Measurements from ENCODE around the gene TRPM6. TPM values are rescaled to one million over a fixed set of nuclear protein-coding genes. Genes with fewer than 3 reads are reported as not detected.

TRPM6 gene
- total RNA-seq, 1 experiment from 2014 or later: 0.57 TPM

DNA sequence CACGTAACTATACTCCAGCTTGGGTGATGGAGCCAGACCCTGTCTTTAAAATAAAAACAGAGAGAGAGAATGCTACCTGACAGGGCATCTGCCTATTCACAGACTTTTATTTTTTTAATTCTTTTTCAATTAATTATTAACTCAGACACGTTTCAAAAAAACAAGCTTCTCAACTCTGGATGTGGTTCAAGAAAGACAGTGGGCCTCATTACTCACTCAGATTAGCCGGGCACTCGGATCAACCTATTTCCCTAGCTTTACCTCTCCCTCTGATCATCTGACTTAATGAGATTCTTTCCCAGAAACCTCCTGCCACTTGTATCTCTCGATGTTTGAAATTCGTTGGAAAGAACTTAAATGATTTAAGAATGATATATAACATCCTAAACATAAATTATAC, 134.1 kb downstream of the TRPM6 start:
- H3K4ac ChIP-seq (ENCODE audit: low read depth, low read length): no peak overlapping the region
- no peak overlapping the region for H2BK120ac ChIP-seq (ENCODE audit: low read depth, low read length, poor library complexity, severe bottlenecking)
- no peak overlapping the region for H3K56ac ChIP-seq (ENCODE audit: insufficient read length, low read depth, low read length)
- H3K79me1 ChIP-seq (ENCODE audit: insufficient read depth, low read depth, low read length, poor library complexity, severe bottlenecking): no peaks in the 10 kb centered on the region
- no peak overlapping the region for H3K9ac ChIP-seq (ENCODE audit: extremely low read depth, insufficient read length, low read length)
- H3K14ac ChIP-seq (ENCODE audit: insufficient read depth, low read length): no peak overlapping the region
- H3K27ac ChIP-seq (ENCODE audit: insufficient read length, low read depth, low read length): no peak overlapping the region
- no peak overlapping the region for H4K8ac ChIP-seq (replicated peaks; ENCODE audit: insufficient read length, low read depth, low read length)
- H3K9me3 ChIP-seq (ENCODE audit: control insufficient read depth, low read depth, low read length): no peaks in the 10 kb centered on the region
- H2BK12ac ChIP-seq (ENCODE audit: insufficient read length, low read depth, low read length): no peak overlapping the region
- H3K27ac Mint-ChIP-seq: peak overlapping the region in 1 of 3 experiments; percentile 66; a peak in 1 of 7 replicates
- H2AFZ ChIP-seq (ENCODE audit: low read length): no peak overlapping the region
- no peaks in the 10 kb centered on the region for H4K20me1 ChIP-seq (ENCODE audit: control insufficient read depth, insufficient read depth, insufficient read length)
- no peak for DNase-seq
- H3K27me3 ChIP-seq (ENCODE audit: insufficient read depth, low read length): no peaks in the 10 kb centered on the region
- TF ChIP-seq, protein P1, sequence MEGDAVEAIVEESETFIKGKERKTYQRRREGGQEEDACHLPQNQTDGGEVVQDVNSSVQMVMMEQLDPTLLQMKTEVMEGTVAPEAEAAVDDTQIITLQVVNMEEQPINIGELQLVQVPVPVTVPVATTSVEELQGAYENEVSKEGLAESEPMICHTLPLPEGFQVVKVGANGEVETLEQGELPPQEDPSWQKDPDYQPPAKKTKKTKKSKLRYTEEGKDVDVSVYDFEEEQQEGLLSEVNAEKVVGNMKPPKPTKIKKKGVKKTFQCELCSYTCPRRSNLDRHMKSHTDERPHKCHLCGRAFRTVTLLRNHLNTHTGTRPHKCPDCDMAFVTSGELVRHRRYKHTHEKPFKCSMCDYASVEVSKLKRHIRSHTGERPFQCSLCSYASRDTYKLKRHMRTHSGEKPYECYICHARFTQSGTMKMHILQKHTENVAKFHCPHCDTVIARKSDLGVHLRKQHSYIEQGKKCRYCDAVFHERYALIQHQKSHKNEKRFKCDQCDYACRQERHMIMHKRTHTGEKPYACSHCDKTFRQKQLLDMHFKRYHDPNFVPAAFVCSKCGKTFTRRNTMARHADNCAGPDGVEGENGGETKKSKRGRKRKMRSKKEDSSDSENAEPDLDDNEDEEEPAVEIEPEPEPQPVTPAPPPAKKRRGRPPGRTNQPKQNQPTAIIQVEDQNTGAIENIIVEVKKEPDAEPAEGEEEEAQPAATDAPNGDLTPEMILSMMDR (conservative IDR thresholded peaks at IDR 0.05): no peak
- no peaks in the 10 kb centered on the region for H3K36me3 Mint-ChIP-seq (ENCODE audit: insufficient read depth in 1 of 3, low read depth in 3 of 3)
- H3K79me2 ChIP-seq (ENCODE audit: insufficient read depth, low read length): no peaks in the 10 kb centered on the region
- no peak overlapping the region for H2BK20ac ChIP-seq (ENCODE audit: low read depth, low read length, poor library complexity, severe bottlenecking)
- no peaks in the 10 kb centered on the region for H3K27me3 Mint-ChIP-seq (ENCODE audit: low read depth)
- H3K18ac ChIP-seq (ENCODE audit: insufficient read length, low read depth, low read length): no peak overlapping the region
- no peak overlapping the region for H3K4me3 Mint-ChIP-seq
- H3K4me1 Mint-ChIP-seq: no peaks in the 10 kb centered on the region
- no peaks in the 10 kb centered on the region for H3K4me1 ChIP-seq (ENCODE audit: insufficient read depth, low read length)
- no peak overlapping the region for H2AK5ac ChIP-seq (ENCODE audit: insufficient read length, low read length)
- H3K4me2 ChIP-seq (ENCODE audit: insufficient read depth, insufficient read length, low read length): no peak overlapping the region
- H3K23ac ChIP-seq (ENCODE audit: insufficient read length, low read depth, low read length): no peak overlapping the region
- no peak overlapping the region for H4K5ac ChIP-seq (ENCODE audit: insufficient read length, low read depth, low read length)
- H4K91ac ChIP-seq (ENCODE audit: insufficient read length, low read depth, low read length): no peak overlapping the region
- H3T11ph ChIP-seq (ENCODE audit: low read length): no peak overlapping the region
- H2BK15ac ChIP-seq (ENCODE audit: low read depth, low read length): no peak overlapping the region
- H3K23me2 ChIP-seq (ENCODE audit: insufficient read length, low read depth, low read length, poor library complexity, severe bottlenecking): no peaks in the 10 kb centered on the region
- no peaks in the 10 kb centered on the region for H3K9me3 Mint-ChIP-seq
- H2BK5ac ChIP-seq (ENCODE audit: insufficient read length, low read length): no peak overlapping the region
- WGBS (ENCODE audit: extremely low coverage, insufficient read length, low lambda C conversion rate): no CpG with 5 or more reads among the region's 6 CpGs

Data from H9 (cell line).